Natural killer cell (primary cell): ENCODE measurements around the gene POLR2A. TPM values are rescaled to one million over a fixed set of nuclear protein-coding genes. Genes with fewer than 3 reads are reported as not detected.

Experiments
- ATAC-seq, 3 donors: fragments of 150-1000 bp in 2 of 3; fragments of 200-7000 bp in 1 of 3; cut with Tn5 transposase; 1 replicate in 1 of 3; 2 replicates in 2 of 3; pipeline ENCODE4 v1.10.0; 2021; ENCODE audit warnings: mild to moderate bottlenecking in 2 of 3, moderate library complexity in 2 of 3
- DNase-seq, 2 donors: peaks; one replicate each; pipeline versions ENCODE4 v3.0.0 to v3.0.0-alpha.2; 2013 to 2021; ENCODE audit warnings: mixed read lengths in 1 of 2
- H3K27ac ChIP-seq: one replicate; pipeline ENCODE4 v1.5.1; 2013; ENCODE audit warnings: mild to moderate bottlenecking, low read length
- H3K27me3 ChIP-seq: one replicate; pipeline ENCODE4 v1.6.1; 2013; ENCODE audit warnings: low read length; ENCODE audit not compliant: control insufficient read depth, insufficient read depth
- H3K36me3 ChIP-seq: one replicate; pipeline ENCODE4 v1.6.1; 2013; ENCODE audit warnings: low read length; ENCODE audit not compliant: control insufficient read depth, insufficient read depth
- H3K4me1 ChIP-seq: one replicate; pipeline ENCODE4 v1.6.1; 2013; ENCODE audit warnings: low read length; ENCODE audit not compliant: control insufficient read depth, insufficient read depth
- H3K4me3 ChIP-seq: one replicate; pipeline ENCODE4 v1.5.1; 2013; ENCODE audit warnings: low read length
- H3K9me3 ChIP-seq: one replicate; pipeline ENCODE4 v1.6.1; 2013; ENCODE audit warnings: low read length; ENCODE audit not compliant: control insufficient read depth, insufficient read depth
- H3K27ac Mint-ChIP-seq, 2 donors: one replicate each; pipeline ENCODE4 v1.8.0; 2022; ENCODE audit warnings: mild to moderate bottlenecking in 2 of 2, mixed read lengths in 2 of 2, moderate library complexity in 1 of 2
- H3K27me3 Mint-ChIP-seq, 2 donors: one replicate each; pipeline ENCODE4 v1.8.0; 2022; ENCODE audit warnings: low read depth in 2 of 2, mixed read lengths in 2 of 2
- H3K36me3 Mint-ChIP-seq: one replicate; pipeline ENCODE4 v1.8.0; 2022; ENCODE audit warnings: mixed read lengths
- H3K4me1 Mint-ChIP-seq, 2 donors: one replicate each; pipeline ENCODE4 v1.8.0; 2022; ENCODE audit warnings: mixed read lengths in 2 of 2
- H3K4me3 Mint-ChIP-seq: one replicate; pipeline ENCODE4 v1.8.0; 2022; ENCODE audit warnings: mild to moderate bottlenecking, moderate library complexity, mixed read lengths
- H3K9me3 Mint-ChIP-seq, 2 donors: one replicate each; pipeline ENCODE4 v1.8.0; 2022; ENCODE audit warnings: mixed read lengths in 2 of 2
- WGBS: methylation state at CpG from one replicate; pipeline ENCODE4 v1.1.7; 2013; ENCODE audit warnings: missing lambda C conversion rate; ENCODE audit not compliant: insufficient coverage; 5-methylcytosine and 5-hydroxymethylcytosine counted together
- intact Hi-C: fragments of 100-400 bp; cut with micrococcal nuclease; formaldehyde crosslinking; loops from one replicate; pipeline ENCODE4 v1.14.2; 2022
- total RNA-seq, 4 donors: library from RNA; stranded (reverse); fragments of 120-200 nt in 1 of 4; gene quantifications; one replicate each; pipeline versions ENCODE4 v1.2.3 to v1.2.4, GENCODE V29; 2013 to 2022
- TF ChIP-seq, protein P1 (sequence below): fragments of 200-600 bp; IDR thresholded peaks from one replicate; pipeline ENCODE4 v1.8.0; 2022; ENCODE audit warnings: antibody characterized with exemption

The POLR2A gene
- total RNA-seq, 3 donors from 2014 or later (not counting 1 experiment from before 2014, with no cell fraction given), result 515 to 879 (median 524) TPM

DNA sequence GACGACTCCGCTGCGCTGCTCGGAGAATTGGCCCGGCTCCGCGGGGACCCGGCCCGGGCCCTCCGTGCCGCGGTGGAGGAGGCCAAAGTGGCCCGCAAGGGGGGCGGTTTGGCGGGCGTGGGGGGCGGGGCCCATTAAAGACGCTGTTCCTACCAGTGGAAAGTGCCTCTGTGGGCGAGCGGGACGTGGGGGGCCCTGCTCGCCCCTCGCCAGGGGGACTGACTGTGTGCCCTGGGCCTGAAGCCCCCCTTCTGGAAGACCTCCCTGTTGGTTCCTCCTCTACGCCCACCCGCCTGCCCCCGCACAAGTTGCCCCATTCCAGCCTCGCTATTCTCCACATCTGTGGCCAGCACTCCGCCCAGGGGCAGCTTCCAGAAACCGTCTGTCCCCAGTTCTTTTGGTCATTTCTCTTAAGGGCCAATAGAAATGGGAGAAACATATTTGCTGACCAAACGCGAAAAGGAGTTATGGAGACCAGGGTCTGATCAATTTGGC, 46.8 kb upstream of the POLR2A start:
- Histone ChIP-seq H3K9me3 (no peaks in the 10 kb centered on the region), H3K27me3 (peaks cover 35% of the 10 kb centered on the region), H3K36me3 (no peaks in the 10 kb centered on the region), H3K4me3 (no peak overlapping the region), H3K27ac (no peak overlapping the region), H3K4me1 (peaks cover 57% of the 10 kb centered on the region)
- Mint-ChIP-seq H3K4me1 (peaks cover 29 to 49% of the 10 kb centered on the region in 2 donors), H3K36me3 (no peaks in the 10 kb centered on the region), H3K27me3 (peaks cover 24 to 35% of the 10 kb centered on the region in 2 donors), H3K27ac (peak overlapping the region in 1 of 2 donors; percentile 46), H3K9me3 (no peaks in the 10 kb centered on the region), H3K4me3 (peak overlapping the region; percentile 91)
- TF ChIP-seq, protein P1, sequence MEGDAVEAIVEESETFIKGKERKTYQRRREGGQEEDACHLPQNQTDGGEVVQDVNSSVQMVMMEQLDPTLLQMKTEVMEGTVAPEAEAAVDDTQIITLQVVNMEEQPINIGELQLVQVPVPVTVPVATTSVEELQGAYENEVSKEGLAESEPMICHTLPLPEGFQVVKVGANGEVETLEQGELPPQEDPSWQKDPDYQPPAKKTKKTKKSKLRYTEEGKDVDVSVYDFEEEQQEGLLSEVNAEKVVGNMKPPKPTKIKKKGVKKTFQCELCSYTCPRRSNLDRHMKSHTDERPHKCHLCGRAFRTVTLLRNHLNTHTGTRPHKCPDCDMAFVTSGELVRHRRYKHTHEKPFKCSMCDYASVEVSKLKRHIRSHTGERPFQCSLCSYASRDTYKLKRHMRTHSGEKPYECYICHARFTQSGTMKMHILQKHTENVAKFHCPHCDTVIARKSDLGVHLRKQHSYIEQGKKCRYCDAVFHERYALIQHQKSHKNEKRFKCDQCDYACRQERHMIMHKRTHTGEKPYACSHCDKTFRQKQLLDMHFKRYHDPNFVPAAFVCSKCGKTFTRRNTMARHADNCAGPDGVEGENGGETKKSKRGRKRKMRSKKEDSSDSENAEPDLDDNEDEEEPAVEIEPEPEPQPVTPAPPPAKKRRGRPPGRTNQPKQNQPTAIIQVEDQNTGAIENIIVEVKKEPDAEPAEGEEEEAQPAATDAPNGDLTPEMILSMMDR, result no peak
- intact Hi-C loops, result loop anchor here (2.0 to 5.0 kb wide), 3 partner anchors 47 to 85 kb away; partner anchors contain the start of genes KCTD11 and POLR2A
- WGBS, result 48% methylated on average over 31 of the region's 31 CpGs
- DNase-seq (no peak), ATAC-seq (no peak)

- peak overlapping the region; percentile 69 for H3K4me3 Mint-ChIP-seq
- Histone ChIP-seq H3K9me3 (no peaks in the 10 kb centered on the region), H3K27ac (no peak overlapping the region), H3K4me3 (no peak overlapping the region), H3K27me3 (peaks cover 35% of the 10 kb centered on the region), H3K36me3 (no peaks in the 10 kb centered on the region), H3K4me1 (peaks cover 57% of the 10 kb centered on the region)
- peak overlapping the region in 1 of 2 donors; percentile 46 for H3K27ac Mint-ChIP-seq
- ATAC-seq (no peak), DNase-seq (peak; percentile 38 to 63)
- no peaks in the 10 kb centered on the region for H3K36me3 Mint-ChIP-seq
- peaks cover 28 to 37% of the 10 kb centered on the region in 2 donors for H3K27me3 Mint-ChIP-seq
- 20% methylated on average over 48 of the region's 48 CpGs for WGBS
- peaks cover 29 to 49% of the 10 kb centered on the region in 2 donors for H3K4me1 Mint-ChIP-seq
- H3K9me3 Mint-ChIP-seq, result no peaks in the 10 kb centered on the region
- TF ChIP-seq, protein P1, result no peak
- intact Hi-C loops, result loop anchor here (2.0 to 5.0 kb wide), 3 partner anchors 47 to 86 kb away; partner anchors contain the start of genes KCTD11 and POLR2A
Measured at GRCh38 chr17:7437950-7438614, 46.1 kb upstream of the POLR2A start.

GRCh38 chr17:7438656-7439460, 45.3 kb upstream of the POLR2A start:
- no peaks in the 10 kb centered on the region for H3K36me3 Mint-ChIP-seq
- intact Hi-C loops, result loop anchor here (5.0 kb wide), 2 partner anchors 63 to 87 kb away; partner anchors contain the start of gene KCTD11
- peaks cover 57% of the 10 kb centered on the region for H3K4me1 ChIP-seq

More at GRCh38 chr17:7438656-7439460, 45.3 kb upstream of the POLR2A start:
- H3K27me3 Mint-ChIP-seq, result peaks cover 35 to 42% of the 10 kb centered on the region in 2 donors
- H3K4me3 Mint-ChIP-seq, result peak overlapping the region; percentile 47
- Histone ChIP-seq H3K27me3 (peaks cover 35% of the 10 kb centered on the region), H3K9me3 (no peaks in the 10 kb centered on the region), H3K36me3 (no peaks in the 10 kb centered on the region), H3K27ac (no peak overlapping the region), H3K4me3 (no peak overlapping the region)
- H3K9me3 Mint-ChIP-seq, result no peaks in the 10 kb centered on the region
- DNase-seq (no peak), ATAC-seq (no peak)
- TF ChIP-seq, protein P1, result no peak
- 55% methylated on average over 11 of the region's 11 CpGs for WGBS
- peaks cover 29 to 49% of the 10 kb centered on the region in 2 donors for H3K4me1 Mint-ChIP-seq
- H3K27ac Mint-ChIP-seq, result peak overlapping the region in 1 of 2 donors; percentile 31
